ENCODE results near the gene TFDP1.

TFDP1 gene

DNA sequence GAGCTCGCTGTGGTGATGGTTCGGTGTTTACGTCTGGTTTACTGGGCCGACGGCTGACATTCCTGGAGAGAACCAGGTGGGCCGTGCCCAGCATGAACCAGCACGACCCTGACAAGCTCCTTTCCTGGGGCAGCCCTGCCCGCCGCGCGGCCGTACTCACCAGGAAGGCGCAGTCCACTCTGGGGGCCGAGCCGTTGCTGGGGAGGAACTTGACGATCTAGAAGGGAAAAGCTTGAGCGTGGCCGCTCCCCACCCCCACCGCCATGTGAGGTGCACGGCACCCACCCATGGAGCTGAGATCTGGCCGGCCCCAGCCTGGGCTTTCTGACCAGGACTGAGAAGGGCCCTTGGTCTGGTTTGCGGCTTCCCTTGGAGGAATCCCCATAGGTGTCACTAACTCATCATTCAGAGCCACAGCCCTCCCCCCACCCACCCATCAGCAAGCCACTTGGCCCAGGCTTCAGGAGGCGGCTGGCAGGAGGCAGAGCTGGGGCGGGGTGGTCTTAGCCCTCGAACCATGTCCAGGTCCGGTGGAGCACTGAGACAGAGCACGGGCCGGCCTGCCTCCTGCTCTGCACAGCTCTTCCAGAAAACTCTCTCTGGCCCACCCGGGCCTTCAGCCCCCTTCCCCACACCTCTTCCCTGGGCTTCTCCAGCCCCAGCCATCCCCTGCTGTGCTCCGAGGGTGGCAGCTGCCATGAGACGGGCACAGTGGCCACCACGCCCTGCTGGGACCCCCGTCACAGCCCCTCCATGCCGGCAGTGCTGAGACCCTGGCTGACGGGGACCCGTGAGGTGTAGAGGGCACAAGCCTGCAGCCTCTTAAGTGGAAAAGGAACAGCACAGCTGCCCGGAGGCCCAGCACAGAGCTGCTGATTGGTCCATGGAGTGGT is 67.2 kb downstream of the TFDP1 start:
- no peak for DNase-seq (ENCODE audit: low read depth)

DNA sequence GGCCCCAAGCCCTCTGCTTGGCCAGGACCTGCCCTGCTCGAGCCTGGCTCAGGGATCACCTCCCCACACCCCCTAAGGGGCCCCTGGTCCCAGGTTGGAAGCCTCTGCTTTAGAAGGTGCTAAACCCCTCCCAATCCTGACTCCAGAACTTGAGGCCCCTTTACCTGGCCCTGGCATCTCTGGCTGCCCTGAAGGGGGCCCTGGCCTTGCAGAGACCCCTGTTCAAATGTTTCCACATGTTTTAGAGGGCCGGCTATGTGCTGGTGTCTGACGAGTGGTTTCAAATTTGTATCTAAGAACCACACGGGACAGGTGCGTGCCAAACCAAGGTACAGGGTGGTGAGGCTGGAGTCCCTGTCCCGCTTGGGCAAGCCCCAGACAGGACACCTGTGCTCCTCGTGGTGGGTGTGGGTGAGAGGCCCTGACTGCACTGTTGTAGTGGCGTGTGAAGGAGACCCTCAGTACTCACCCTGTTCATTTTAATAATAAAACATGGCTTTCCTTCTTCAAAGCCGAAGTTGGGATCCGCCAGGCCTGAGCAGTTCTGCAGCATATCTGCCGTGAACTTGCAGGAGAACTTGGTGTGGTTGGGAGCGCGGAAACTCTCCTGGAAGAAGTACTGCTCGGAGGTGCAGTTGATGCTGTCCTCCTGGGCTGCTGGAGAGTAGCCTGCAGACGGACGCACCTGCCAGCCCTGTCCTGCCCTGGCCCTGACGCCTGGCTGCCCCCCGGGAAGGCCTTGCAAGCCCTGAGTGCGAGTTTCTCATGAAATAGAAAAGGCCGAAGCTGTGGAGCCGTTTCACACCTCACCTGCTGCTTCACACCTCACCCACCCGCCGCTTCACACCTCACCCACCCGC is 68.1 kb downstream of the TFDP1 start:
- no peak for DNase-seq (ENCODE audit: low read depth)

DNA sequence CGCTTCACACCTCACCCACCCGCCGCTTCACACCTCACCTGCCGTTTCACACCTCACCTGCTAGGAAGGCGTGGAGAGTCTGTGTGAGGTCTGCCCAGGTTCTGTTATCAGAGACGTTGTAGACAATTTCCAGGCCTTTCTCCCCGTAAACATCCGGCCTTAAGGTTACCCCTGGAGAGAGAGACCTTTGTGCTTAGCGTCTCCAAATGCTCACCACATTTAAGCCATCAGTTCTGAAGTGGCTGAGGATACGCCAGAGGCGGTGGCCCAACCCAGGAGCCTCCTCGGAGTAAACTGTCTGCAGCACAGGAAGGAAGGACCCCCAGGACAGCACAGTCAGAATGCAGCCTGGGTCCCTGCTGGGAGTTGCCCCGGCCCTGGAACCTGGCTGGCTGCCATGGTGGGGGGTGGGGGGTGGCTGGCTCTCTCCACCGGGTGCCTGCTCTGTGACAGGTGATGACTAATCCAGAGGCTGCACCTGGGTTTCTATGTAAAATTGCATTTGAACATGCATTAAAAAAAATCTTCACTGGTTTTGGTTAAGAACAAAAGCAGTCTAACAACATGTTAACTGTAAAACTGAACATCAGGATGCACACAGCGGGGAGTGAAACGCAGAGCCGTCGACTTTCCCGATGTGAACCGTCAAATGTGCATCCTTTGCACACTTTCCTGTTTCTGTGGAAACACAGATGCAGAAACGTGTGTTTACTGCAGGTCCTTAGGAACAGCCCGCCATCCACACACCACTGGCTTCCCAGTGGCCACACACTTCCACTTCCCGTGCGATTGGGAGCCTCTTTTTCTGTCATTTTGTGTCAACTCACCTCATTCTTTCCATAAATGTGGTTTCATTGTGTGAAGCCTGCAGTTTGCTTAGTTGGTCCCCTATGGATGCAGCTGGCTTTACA is 69.0 kb downstream of the TFDP1 start:
- DNase-seq (ENCODE audit: low read depth): no peak

DNA sequence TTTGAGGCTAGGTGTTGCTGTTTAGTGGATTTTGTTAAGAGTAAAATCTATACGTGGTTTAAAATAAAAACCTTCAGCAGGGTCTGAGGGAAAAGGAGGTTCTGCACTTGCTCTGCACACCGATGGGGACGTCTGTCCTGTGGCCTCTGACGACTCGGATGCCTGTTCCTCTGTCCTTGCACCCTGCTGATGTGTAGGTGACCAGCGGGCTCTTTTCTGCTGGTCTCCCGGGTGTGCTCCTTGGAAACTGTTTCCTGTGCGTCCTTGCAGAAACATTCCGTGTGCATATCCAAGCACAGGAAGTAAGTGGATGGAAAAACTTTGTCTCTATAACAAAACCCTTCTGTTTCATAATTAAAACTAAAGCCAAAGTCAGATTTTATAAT is 69.6 kb downstream of the TFDP1 start:
- no peak for DNase-seq (ENCODE audit: low read depth)

DNA sequence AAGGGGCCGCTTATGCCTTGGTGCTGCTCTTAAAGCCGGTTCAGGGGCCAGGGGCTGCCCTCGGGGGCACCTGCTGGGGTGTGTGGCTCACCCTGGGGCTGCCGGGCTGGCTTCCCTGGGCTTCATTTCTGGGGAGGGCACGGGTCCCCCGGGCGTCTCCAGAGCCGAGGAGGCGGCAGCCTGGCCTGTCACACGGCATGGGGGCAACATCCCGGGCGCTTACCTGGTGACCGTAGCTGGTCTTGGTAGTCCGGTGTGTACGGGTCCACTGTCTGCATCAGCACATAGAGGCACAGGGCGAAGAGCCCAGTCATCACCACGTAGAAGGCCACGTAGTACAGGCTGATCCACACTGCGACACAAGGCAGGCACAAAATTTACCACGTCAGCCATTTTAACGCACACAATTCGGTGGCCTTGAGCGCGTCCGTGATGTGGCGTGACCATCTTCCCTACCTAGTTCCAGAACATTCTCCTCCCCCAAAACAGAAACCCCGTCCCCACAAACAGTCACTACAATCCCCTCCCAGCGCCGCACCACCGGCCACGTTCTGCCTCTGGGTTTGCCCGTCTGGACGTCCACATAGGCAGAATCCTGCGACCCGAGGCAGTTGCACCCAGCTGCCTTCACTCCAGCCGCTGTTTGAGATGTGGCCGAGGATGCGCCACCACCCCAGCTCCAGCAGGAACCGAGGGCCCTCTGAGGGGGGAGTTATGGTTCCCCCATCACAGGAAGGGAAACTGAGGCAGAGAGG is 70.2 kb downstream of the TFDP1 start:
- DNase-seq (ENCODE audit: low read depth): no peak

DNA sequence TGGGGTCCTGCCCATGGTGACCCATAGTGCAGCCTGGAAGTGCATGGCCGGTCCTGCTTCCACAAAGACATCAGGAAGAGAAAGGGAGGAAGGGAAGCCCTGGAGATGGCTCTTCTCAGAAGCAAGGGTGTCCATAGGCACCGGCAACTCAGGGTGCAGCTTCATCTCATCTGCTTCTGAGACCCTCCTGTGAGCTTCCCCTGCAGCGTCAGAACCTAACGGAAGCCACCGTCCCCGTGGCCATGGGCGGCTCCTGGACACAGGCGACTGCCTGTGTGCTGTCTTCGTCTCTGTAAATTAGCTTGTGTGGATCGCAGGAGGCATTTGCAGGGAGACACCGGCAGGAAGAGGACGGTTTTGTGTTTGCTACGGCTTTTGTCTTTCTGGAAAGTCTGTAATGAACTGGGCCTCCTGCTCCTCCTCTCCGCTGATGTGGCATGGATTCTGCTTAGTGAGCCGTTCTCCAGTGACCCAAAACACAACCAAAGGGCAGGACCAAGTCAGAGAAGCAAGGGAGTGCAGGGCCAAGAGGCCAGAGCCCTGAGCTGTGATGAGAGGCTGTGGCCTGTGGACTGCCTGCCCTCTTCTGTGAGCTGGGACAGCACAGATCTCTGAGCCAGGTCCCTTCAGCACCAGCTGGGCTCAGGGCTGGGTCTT is 70.9 kb downstream of the TFDP1 start:
- DNase-seq (ENCODE audit: low read depth): no peak

DNA sequence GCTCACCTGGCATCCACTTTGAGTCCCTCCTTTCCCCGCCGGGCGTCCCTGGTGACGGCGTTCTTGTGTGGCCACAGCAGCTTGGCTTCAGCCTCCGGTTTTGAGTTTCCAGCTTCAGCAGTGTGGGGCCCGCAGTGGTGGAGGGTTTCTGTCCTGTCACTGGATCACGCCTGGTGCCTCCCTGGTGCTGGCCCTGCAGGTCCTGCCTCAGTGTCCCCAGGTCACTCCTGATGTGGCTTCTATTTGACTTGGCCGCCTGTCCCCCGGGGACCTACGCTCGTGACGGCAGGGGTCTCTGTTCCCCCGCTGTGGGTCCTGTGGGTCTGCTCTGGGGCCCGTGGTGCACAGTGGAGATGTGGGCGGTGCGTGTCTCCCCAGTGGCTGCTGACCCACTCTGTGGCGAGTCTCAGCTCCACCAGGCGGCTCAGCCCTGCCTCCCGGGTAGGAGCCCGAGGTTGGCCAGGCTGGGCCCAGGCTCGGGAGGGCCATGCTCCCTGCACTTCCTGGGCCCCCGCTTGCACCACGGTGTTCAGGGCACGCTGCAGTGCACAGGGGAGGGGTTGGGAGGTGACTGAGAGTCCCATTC is 71.5 kb downstream of the TFDP1 start:
- no peak for DNase-seq (ENCODE audit: low read depth)

DNA sequence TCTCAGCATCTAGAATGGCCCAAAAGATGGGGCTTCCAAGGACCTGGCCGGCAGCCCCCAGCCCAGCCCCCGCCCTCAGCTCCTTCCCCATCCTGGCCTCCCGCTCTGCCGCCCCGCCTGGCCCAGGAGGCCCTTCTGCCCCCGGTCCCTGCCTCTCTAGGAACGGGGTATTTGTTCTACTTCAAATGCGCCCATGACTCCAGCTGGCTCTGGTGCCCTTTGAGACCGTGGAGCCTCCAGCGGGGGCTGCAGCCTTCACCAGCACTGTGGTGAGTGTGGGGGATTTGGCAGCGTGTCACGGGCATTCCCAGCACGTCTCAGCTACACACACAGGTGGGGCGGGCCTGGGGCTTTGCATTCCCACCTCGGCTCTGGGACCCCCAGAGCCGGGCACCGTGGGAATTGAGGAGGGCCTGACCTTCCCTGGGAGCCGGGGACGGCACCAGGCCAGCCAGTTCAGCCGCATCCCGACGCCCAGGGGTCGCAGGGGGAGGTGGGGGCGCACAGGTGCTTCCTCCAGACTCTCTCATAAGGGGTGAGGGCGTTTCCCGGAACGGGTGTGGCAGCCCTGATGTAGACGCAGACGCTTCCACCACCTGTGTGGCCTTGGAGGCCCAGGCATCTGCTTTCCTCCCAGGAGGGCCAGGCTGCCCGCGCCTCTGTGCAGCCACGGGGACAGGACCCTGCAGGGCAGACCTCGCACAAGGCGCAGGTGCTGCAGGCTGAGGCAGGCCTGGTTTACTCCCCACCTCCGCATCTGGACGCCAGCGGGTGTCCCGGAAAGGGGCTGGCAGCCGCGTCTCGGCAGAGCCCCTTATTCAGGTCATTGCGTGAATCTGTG is 72.5 kb downstream of the TFDP1 start:
- DNase-seq (ENCODE audit: low read depth): no peak

DNA sequence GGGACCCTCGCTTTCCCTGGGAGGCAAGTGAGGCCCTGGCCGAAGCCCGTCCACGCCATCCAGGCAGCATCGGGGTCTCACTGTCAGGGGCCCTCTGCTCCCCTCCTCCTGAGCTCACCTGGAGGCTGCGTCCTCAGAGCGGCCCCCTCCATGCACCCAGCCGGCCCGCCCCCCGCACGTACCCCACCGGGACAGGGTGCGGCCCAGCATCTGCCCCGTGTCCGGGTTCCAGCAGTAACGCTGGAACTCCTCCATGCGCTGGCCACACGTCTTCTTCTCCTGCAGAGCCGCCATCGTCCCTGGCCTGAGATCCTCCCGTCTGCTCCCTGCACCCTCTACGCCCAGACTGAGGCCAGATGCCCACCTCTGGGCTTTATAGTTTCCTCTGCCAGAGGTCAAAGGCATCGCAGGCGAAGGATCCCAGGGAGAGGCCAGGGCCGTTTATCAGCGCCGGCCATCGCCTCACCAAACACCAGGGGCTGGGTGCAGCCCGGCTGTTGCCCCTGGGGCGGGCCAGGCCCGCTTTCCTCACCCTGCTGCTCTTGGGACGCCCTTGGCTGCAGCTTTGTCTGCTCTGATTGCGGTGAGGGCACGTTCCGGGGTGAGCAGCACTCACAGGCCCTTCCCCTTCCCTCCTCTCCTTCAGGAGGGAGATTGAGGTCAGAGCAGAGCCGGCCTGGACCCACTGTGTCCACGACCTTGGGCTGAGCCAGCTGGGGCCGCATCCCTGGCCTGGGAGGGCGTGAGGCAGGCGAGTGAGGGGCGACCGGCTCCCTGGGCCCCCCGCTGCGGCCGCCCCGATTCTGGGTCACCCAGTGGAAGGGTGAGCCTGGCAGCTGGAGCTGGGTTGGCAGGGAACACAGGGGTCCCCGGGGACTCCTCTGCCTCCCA is 73.5 kb downstream of the TFDP1 start, which contains the start of gene ATP4B:
Gene ATP4B, minus strand, starts transcription at position 348 of the 891 bp plus-strand sequence. Its CDS starts 54 bp downstream, at position 294.
- DNase-seq (ENCODE audit: low read depth): no peak

DNA sequence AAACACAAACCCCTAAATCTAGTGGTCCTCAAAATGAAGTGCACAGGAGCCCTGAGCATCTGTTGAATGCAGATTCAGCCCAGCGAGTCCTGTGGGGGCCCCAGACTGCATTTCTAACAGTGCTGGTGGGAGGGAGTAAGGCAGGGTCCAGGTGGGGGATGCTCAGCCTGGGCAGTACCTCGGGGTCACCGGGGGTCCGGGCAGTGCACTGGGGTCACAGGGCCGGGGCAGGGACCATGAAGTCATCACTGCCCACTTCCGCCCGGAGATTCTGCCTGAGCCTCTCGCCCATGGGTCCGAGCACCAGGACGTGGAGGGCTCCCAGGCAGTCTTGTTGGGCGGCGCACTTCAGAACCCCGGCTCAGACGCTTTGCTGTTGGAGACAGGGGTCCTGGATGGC is 74.3 kb downstream of the TFDP1 start:
- DNase-seq (ENCODE audit: low read depth): no peak

DNA sequence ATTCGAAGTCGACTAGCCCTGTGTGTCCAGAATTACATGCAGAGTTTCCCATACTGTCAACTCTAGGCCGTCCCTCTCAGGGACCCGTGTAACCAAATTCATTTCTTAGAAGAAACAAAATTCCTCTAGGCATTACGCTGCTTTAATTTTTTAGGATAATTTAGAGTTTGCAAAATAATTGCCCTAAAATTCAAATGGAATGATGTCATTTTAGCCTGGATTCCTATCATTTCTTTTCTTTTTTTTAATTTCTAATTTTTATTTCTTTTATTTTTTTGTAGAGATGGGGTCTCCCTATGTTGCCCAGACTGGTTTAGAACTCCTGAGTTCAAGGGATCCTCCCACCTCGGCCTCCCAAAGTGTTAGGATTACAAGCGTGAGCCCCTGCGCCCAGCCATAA is 74.8 kb downstream of the TFDP1 start:
- no peak for DNase-seq (ENCODE audit: low read depth)

DNA sequence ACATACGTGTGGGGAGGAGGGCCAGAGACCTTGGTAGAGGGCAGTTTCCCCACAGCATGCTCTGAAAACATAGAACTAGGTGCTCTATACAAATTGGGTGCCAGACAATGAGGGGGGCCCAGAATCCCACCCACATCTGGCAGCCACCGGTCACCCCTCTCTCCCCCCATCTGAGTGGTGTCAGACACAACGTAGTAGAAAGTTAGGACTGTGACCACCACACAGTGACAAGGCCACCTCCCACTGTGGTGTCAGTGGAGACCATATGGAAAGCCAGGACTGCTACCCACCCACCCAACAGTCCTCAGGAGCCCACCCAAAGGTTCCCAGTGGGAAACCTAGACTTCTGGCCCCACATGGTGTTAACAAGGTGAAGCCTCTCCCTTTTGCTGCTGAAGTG is 75.5 kb downstream of the TFDP1 start:
- no peak for DNase-seq (ENCODE audit: low read depth)

DNA sequence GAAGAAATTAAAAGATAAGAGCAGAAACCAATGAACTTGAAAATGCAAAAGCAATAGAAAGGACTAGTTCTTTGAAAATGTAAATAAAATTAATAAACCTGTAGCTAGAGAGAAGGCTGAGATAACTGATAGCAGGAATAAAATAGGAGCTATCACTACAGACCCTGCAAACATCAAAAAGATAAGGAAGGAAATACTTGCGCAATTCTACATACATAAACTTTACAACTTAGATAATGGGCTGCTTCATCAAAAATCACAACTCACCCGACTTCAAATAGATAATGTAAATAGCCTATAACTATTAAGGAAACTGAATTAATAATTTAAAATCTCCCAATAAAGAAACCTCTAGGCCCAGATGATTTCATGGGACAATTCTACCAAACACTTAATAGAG is 77.0 kb downstream of the TFDP1 start:
- no peak for DNase-seq (ENCODE audit: low read depth)

DNA sequence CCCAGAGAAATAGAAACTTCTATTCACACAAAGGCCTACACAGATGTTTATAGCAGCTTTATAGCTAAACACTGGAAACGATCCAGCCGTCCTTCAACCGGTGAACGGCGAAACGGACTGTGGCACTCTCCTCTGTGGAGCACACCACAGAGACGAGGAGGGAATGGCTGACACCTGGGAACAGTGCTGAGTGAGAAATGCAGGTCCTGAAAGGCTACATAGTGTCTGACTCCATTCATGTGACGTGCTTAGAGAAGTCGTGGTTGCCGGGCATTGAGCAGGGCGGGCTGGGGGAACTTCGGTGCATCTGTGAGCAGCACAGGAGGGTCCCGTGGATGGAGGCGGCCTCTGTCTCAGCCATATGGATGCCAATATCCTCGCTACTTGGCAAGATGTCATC is 79.4 kb downstream of the TFDP1 start:
- DNase-seq (ENCODE audit: low read depth): no peak

DNA sequence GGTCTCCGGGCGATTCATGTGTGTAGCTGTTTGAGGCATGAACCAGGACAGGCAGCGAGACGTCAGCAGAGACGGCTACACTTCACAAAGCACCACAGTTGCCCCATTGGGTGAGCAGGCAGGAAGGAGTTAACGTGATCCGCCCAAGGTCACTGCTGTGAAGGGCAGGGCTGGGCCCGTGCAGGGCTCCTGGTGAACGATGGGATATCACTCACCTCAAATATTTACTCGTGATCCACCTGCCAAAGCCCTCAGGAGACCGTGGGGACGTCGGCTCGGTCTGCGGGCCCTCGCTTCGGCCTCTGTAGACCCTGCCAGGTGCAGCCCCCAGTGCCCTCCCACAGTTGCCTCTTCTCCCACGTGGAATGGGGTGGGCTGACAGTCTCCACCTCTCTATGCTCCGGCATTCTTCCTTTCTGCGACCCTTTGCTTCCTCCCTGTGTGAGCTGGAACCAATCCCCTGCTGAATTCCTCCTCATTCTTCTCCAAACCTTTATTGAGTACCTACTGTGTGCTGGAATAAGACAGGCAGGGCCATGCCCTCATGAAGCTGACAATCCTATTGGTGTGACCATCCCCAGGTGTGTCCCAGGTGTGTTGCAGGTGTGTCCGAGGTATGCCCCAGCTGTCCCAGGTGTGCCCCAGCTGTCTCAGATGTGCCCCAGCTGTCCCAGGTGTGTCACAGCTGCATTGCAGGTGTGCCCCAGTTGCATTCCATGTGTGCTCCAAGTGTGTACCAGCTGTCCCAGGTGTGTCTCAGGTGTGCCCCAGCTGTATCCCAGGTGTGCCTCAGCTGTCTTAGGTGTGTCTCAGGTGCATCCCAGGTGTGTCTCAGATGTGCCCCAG is 80.4 kb downstream of the TFDP1 start:
- DNase-seq (ENCODE audit: low read depth): no peak

DNA sequence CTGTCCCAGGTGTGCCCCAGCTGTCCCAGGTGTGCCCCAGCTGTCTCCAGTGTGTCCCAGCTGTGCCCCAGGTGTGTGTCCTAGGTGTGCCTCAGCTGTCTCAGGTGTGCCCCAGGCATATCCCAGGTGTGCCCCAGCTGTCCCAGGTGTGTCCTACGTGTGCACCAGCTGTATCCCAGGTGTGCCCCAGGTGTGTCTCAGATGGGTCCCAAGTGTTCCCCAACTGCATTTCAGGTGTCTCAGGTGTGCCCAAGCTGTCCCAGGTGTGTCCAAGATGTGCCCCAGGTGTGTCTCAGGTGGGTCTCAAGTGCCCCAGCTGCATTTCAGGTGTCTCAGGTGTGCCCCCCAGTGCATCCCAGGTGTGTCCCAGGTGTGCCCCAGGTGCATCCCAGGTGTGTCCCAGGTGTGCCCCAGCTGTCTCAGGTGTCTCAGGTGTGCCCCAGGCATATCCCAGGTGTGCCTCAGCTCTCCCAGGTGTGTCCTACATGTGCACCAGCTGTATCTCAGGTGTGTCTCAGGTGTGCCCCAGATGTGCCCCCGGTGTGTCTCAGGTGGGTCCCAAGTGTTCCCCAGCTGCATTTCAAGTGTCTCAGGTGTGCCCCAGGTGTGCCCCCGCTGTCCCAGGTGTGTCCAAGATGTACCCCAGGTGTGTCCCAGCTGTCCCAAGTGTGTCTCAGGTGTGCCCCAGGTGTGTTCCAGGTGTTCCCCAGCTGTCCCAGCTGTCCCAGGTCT is 81.2 kb downstream of the TFDP1 start:
- DNase-seq (ENCODE audit: low read depth): no peak

DNA sequence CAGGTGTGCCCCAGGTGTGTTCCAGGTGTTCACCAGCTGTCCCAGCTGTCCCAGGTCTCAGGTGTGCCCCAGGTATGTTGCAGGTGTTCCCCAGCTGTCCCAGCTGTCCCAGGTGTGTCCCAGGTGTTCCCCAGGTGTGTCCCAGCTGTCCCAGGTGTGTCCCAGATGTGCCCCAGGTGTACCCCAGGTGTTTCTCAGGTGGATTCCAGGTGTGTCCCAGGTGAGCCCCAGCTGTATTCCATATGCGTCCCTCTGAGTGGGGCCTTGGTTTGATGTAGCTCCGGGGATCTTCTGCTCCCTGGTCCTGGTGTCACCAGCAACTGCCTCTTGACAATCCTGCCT is 81.7 kb downstream of the TFDP1 start:
- DNase-seq (ENCODE audit: low read depth): no peak

All from stromal cell of bone marrow (primary cell).